ENCODE data around the gene HES5. TPM values are rescaled to one million over a fixed set of nuclear protein-coding genes. Genes with fewer than 3 reads are reported as not detected.

The HES5 gene
- total RNA-seq, 1 donor from 2014 or later: not detected

DNA sequence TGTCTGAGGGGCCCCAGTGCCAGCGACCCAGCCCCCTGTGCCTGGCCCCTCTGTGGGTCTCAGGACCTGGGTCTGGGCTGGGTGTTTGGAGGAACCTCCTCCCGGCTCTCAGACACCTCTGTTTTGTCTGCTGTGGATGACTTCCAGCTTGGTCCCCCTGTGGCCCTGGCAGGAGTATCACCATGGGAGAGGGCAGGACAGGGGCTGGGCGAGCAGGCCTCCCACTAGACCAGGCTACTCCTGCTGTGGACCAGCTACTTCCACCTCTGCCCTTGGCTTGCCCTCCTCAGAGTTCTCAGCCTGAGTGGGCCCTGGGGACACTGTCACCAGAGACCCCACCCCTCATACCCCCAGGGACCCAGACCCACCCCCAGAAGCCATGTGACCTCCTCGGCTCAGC is 32.2 kb downstream of the HES5 start:
- no peak for DNase-seq (ENCODE audit: low spot score)
- peaks cover 3% of the 10 kb centered on the region for H3K27me3 Mint-ChIP-seq (ENCODE audit: unreplicated experiment)
- H3K36me3 Mint-ChIP-seq (ENCODE audit: low read depth, unreplicated experiment): no peaks in the 10 kb centered on the region
- H3K4me3 Mint-ChIP-seq (ENCODE audit: unreplicated experiment): no peak overlapping the region
- H3K9me3 Mint-ChIP-seq (ENCODE audit: unreplicated experiment): no peaks in the 10 kb centered on the region
- H3K4me1 Mint-ChIP-seq (ENCODE audit: unreplicated experiment): no peaks in the 10 kb centered on the region
- TF ChIP-seq, protein P1, sequence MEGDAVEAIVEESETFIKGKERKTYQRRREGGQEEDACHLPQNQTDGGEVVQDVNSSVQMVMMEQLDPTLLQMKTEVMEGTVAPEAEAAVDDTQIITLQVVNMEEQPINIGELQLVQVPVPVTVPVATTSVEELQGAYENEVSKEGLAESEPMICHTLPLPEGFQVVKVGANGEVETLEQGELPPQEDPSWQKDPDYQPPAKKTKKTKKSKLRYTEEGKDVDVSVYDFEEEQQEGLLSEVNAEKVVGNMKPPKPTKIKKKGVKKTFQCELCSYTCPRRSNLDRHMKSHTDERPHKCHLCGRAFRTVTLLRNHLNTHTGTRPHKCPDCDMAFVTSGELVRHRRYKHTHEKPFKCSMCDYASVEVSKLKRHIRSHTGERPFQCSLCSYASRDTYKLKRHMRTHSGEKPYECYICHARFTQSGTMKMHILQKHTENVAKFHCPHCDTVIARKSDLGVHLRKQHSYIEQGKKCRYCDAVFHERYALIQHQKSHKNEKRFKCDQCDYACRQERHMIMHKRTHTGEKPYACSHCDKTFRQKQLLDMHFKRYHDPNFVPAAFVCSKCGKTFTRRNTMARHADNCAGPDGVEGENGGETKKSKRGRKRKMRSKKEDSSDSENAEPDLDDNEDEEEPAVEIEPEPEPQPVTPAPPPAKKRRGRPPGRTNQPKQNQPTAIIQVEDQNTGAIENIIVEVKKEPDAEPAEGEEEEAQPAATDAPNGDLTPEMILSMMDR (IDR thresholded peaks at IDR 0.05; ENCODE audit: unreplicated experiment): no peak
- H3K27ac Mint-ChIP-seq (ENCODE audit: unreplicated experiment): no peak overlapping the region

DNA sequence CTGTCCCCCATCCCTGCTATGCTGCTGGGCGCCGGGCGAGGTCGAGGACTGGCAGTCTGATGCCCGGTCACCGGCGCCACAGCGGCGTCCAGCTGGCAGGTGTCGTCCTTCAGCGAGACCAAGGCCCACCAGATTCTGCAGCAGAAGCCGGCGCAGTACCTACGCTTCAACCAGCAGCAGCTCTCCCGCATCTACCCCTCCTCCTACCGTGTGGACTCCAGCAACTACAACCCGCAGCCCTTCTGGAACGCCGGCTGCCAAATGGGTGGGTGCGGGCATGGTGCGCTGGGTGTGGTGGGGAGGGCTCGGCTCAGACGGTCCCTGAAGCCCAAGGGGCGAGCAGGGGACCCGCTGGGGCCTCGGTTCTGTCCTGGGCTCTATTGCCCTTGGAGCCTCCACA is 33.3 kb downstream of the HES5 start:
- no peaks in the 10 kb centered on the region for H3K4me1 Mint-ChIP-seq (ENCODE audit: unreplicated experiment)
- no peak overlapping the region for H3K27ac Mint-ChIP-seq (ENCODE audit: unreplicated experiment)
- no peak for DNase-seq (ENCODE audit: low spot score)
- TF ChIP-seq, protein P1 (IDR thresholded peaks at IDR 0.05; ENCODE audit: unreplicated experiment): no peak
- no peak overlapping the region for H3K4me3 Mint-ChIP-seq (ENCODE audit: unreplicated experiment)
- H3K27me3 Mint-ChIP-seq (ENCODE audit: unreplicated experiment): peaks cover 6% of the 10 kb centered on the region
- no peaks in the 10 kb centered on the region for H3K9me3 Mint-ChIP-seq (ENCODE audit: unreplicated experiment)
- H3K36me3 Mint-ChIP-seq (ENCODE audit: low read depth, unreplicated experiment): no peaks in the 10 kb centered on the region

DNA sequence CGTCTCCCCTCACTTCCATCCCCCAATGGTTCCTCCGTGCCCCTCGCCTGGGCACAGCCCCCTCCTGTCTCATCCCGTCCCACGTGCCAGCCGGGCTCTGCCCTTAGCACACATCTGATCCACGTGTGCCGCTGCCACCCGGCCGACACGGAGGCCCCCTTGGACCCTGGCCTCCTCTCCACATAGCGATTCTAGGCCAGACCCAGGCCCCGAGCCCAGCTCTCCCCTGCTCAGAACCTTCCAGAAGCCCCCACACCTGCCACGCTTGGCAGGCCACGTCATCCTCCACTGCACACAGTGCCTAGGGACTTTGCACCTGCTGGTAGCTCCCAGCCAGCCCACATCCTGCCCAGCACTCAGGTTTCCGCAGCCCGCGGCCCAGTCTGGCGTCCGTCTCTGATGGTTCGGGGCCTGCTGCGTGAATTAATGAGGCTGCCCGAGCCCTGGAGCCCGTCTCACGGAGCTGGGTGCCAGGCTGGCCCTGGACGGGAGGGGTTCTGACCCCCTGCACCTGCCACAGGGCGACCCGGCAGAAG is 33.9 kb downstream of the HES5 start:
- DNase-seq (ENCODE audit: low spot score): no peak
- TF ChIP-seq, protein P1 (IDR thresholded peaks at IDR 0.05; ENCODE audit: unreplicated experiment): no peak
- Mint-ChIP-seq H3K4me1 (ENCODE audit: unreplicated experiment) (no peaks in the 10 kb centered on the region), H3K4me3 (ENCODE audit: unreplicated experiment) (no peak overlapping the region), H3K9me3 (ENCODE audit: unreplicated experiment) (no peaks in the 10 kb centered on the region), H3K27me3 (ENCODE audit: unreplicated experiment) (peaks cover 11% of the 10 kb centered on the region), H3K27ac (ENCODE audit: unreplicated experiment) (no peak overlapping the region), H3K36me3 (ENCODE audit: low read depth, unreplicated experiment) (no peaks in the 10 kb centered on the region)

DNA sequence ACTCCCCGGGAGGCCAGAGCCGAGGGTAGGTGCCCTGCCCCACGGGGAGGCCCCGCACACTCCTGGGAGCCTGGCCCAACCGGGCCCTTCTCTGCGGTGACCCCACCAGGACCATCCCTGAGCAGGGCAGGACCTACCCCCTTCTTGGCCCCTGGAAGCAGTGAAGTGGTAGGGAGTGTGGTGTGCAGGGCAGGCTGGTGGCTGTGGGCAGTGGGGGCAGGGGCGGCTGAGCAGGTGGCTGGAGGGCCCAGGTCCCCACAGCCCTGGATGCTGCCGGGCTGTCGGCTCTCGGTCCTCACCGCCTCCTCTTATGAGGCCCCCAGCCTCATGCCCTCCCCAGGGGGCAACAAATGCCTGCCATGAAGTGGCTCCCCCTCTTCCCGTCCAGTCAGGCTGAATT is 34.5 kb downstream of the HES5 start:
- H3K9me3 Mint-ChIP-seq (ENCODE audit: unreplicated experiment): no peaks in the 10 kb centered on the region
- H3K27me3 Mint-ChIP-seq (ENCODE audit: unreplicated experiment): peaks cover 11% of the 10 kb centered on the region
- H3K4me1 Mint-ChIP-seq (ENCODE audit: unreplicated experiment): no peaks in the 10 kb centered on the region
- TF ChIP-seq, protein P1 (IDR thresholded peaks at IDR 0.05; ENCODE audit: unreplicated experiment): no peak
- no peaks in the 10 kb centered on the region for H3K36me3 Mint-ChIP-seq (ENCODE audit: low read depth, unreplicated experiment)
- no peak overlapping the region for H3K4me3 Mint-ChIP-seq (ENCODE audit: unreplicated experiment)
- no peak for DNase-seq (ENCODE audit: low spot score)
- H3K27ac Mint-ChIP-seq (ENCODE audit: unreplicated experiment): no peak overlapping the region

DNA sequence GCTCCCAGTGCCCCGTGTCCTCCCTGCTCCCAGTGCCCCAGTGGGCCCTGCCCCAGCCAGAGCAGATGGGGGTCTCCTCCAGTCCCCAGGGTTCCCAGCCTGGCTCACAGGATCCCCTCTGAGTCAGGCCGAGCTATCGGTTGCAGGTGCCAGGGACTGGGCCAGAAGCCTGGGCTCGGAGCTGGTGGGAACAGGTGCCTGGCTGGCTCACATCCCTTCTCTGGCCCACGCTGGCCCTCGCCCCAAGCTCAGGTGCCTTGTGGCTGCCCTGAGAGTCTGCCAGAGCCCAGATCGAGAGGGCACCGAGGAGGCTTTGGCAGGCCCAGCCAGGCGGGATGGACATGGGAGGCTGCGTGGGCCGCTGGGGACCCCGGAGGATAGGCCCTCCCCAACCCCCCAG is 35.0 kb downstream of the HES5 start:
- Mint-ChIP-seq H3K9me3 (ENCODE audit: unreplicated experiment) (no peaks in the 10 kb centered on the region), H3K27ac (ENCODE audit: unreplicated experiment) (no peak overlapping the region), H3K4me1 (ENCODE audit: unreplicated experiment) (no peaks in the 10 kb centered on the region), H3K36me3 (ENCODE audit: low read depth, unreplicated experiment) (no peaks in the 10 kb centered on the region), H3K27me3 (ENCODE audit: unreplicated experiment) (peaks cover 11% of the 10 kb centered on the region), H3K4me3 (ENCODE audit: unreplicated experiment) (no peak overlapping the region)
- DNase-seq (ENCODE audit: low spot score): no peak
- TF ChIP-seq, protein P1 (IDR thresholded peaks at IDR 0.05; ENCODE audit: unreplicated experiment): no peak

Data from endothelial cell (in vitro differentiated cells).